ENCODE data around the gene FOLR3. TPM values are rescaled to one million over a fixed set of nuclear protein-coding genes. Genes with fewer than 3 reads are reported as not detected.
"Not testable (repeated sequence)": the region's sequence is repeated elsewhere in the genome, so short reads cannot be mapped to it uniquely, and the experiment has no call there.

Gene FOLR3
- total and polyA plus RNA-seq, 2 experiments from 2014 or later, result not detected

DNA sequence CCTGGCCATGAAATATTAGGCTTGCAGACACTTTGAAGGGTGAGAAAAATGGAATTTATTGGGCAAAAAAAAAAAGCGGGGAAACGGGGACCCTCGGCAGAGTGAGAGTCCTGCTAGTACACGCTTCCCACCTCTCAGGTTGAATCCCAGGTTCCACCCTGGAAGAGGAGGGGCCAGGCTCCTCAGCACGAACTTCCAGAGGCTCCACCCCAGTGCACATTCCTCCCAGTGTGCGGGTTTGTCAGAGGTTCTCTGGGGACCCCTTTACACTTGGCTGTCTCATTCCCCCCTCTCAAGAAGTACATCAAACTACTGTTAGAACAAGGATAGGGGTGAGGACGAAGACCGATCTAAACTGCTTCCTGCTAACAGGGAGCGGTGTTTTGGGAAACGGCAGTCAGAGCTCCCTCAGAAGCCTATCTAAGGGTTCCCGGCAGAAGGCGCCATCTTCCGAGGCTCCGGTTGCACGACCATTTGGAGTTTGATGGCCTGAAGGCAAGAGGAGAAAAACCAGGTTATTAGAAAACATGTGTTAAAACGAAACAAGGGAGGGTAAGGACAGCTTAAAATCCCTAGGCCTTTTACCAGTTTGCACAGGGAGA lies 27.5 kb downstream of the FOLR3 start:
- Histone ChIP-seq H3K9me2 (ENCODE audit: insufficient read depth) (no peaks in the 10 kb centered on the region), H3K4me3 (no peak overlapping the region), H3K4me2 (no peak overlapping the region), H2AFZ (peak overlapping the region; percentile 91; the same call in 1 of the 2 replicates), H3K79me2 (replicated peaks; ENCODE audit: insufficient read depth) (no peaks in the 10 kb centered on the region), H3K4me1 (ENCODE audit: insufficient read depth) (no peaks in the 10 kb centered on the region), H4K20me1 (replicated peaks; ENCODE audit: insufficient read depth) (no peaks in the 10 kb centered on the region), H3F3A (replicated peaks; ENCODE audit: low read depth) (no peaks in the 10 kb centered on the region), H3K27me3 (ENCODE audit: insufficient read depth) (no peaks in the 10 kb centered on the region), H3K27ac (ENCODE audit: low read depth) (no peak overlapping the region), H3K36me3 (ENCODE audit: insufficient read depth) (no peaks in the 10 kb centered on the region)
- ATAC-seq (peak; percentile 50), DNase-seq (ENCODE audit: low spot score) (peak; percentile 17)
- H3K4me3 Mint-ChIP-seq, result no peak overlapping the region
- no peak for TF ChIP-seq CREB1 (CRISPR knock-in tag; IDR thresholded peaks at IDR 0.05; ENCODE audit: low read depth)
- no peak for TF ChIP-seq ZNF331 (CRISPR knock-in tag; IDR thresholded peaks at IDR 0.05; ENCODE audit: low read depth)
- TF ChIP-seq EZH2phosphoT487 (IDR thresholded peaks at IDR 0.05; ENCODE audit: unreplicated experiment), result no peak
- TF ChIP-seq STAT1 (IDR thresholded peaks at IDR 0.05; ENCODE audit: unreplicated experiment), result no peak
- TF ChIP-seq EZH2 (IDR thresholded peaks at IDR 0.05; ENCODE audit: low read depth, unreplicated experiment), result no peak
- peaks cover 8% of the 10 kb centered on the region for H3K36me3 Mint-ChIP-seq (ENCODE audit: low read depth)
- H3K4me1 Mint-ChIP-seq, result no peaks in the 10 kb centered on the region
- peaks cover 21% of the 10 kb centered on the region for H3K9me3 Mint-ChIP-seq
- peaks cover 2% of the 10 kb centered on the region for H3K27me3 Mint-ChIP-seq (ENCODE audit: insufficient read depth, low read depth, poor library complexity)
- H3K27ac Mint-ChIP-seq, result no peak overlapping the region

- H3K27ac ChIP-seq (ENCODE audit: low read depth); H2AFZ ChIP-seq; DNase-seq (ENCODE audit: low spot score); H3K27ac Mint-ChIP-seq; H3K4me3 ChIP-seq; H3F3A ChIP-seq (replicated peaks; ENCODE audit: low read depth); H3K27me3 ChIP-seq (ENCODE audit: insufficient read depth); H3K4me1 ChIP-seq (ENCODE audit: insufficient read depth); H3K4me2 ChIP-seq; H3K9me2 ChIP-seq (ENCODE audit: insufficient read depth); H3K79me2 ChIP-seq (replicated peaks; ENCODE audit: insufficient read depth); H4K20me1 ChIP-seq (replicated peaks; ENCODE audit: insufficient read depth); H3K4me3 Mint-ChIP-seq; H3K4me1 Mint-ChIP-seq; H3K36me3 Mint-ChIP-seq (ENCODE audit: low read depth); ATAC-seq; H3K27me3 Mint-ChIP-seq (ENCODE audit: insufficient read depth, low read depth, poor library complexity); H3K36me3 ChIP-seq (ENCODE audit: insufficient read depth): not testable (repeated sequence)
- peaks cover 21% of the 10 kb centered on the region for H3K9me3 Mint-ChIP-seq
Observed at GRCh38 chr11:72164187-72164586, 28.7 kb downstream of the FOLR3 start.

DNA sequence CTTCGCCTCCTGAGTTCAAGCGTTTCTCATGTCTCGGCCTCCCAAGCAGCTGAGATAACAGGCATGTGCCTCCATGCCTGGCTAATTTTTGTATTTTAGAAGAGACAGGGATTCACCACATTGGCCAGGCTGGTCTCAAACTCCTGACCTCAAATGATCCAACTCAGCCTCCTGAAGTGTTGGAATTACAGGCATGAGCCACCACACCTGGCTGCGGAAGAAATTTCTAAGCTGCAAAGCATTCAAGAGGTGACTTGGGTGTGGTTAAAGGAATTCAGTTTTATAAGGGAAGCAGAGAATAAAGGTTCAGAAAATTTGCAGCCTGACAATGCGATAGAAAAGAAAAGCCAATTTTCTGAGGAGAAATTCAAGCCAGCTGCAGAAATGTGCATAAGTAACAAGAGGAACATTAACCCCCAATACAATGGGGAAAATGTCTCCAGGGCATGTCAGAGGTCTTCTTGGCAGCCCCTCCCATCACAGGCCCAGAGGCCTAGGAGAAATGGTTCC lies 33.6 kb downstream of the FOLR3 start:
- not testable (repeated sequence) for H3K4me3 Mint-ChIP-seq, H3K4me1 Mint-ChIP-seq, ATAC-seq

GRCh38 chr11:72169754-72170153 lies 34.2 kb downstream of the FOLR3 start:
- H3K4me1 ChIP-seq (ENCODE audit: insufficient read depth); H3K27ac Mint-ChIP-seq; H2AFZ ChIP-seq; H3K27me3 ChIP-seq (ENCODE audit: insufficient read depth); H3F3A ChIP-seq (replicated peaks; ENCODE audit: low read depth); H3K4me3 Mint-ChIP-seq; H3K36me3 Mint-ChIP-seq (ENCODE audit: low read depth); DNase-seq (ENCODE audit: low spot score); H3K27me3 Mint-ChIP-seq (ENCODE audit: insufficient read depth, low read depth, poor library complexity); H3K9me2 ChIP-seq (ENCODE audit: insufficient read depth); H3K4me1 Mint-ChIP-seq; H3K4me2 ChIP-seq; H3K79me2 ChIP-seq (replicated peaks; ENCODE audit: insufficient read depth); H4K20me1 ChIP-seq (replicated peaks; ENCODE audit: insufficient read depth); H3K36me3 ChIP-seq (ENCODE audit: insufficient read depth); H3K4me3 ChIP-seq; ATAC-seq; H3K27ac ChIP-seq (ENCODE audit: low read depth): not testable (repeated sequence)
- peaks cover 13% of the 10 kb centered on the region for H3K9me3 Mint-ChIP-seq

More for the DNA sequence above, 33.6 kb downstream of the FOLR3 start:
- not testable (repeated sequence) for H3K36me3 Mint-ChIP-seq (ENCODE audit: low read depth); H3K27ac Mint-ChIP-seq; H3F3A ChIP-seq (replicated peaks; ENCODE audit: low read depth); H2AFZ ChIP-seq; H3K36me3 ChIP-seq (ENCODE audit: insufficient read depth); DNase-seq (ENCODE audit: low spot score); H3K27me3 ChIP-seq (ENCODE audit: insufficient read depth); H3K79me2 ChIP-seq (replicated peaks; ENCODE audit: insufficient read depth); H3K4me1 ChIP-seq (ENCODE audit: insufficient read depth); H3K9me2 ChIP-seq (ENCODE audit: insufficient read depth); H3K27ac ChIP-seq (ENCODE audit: low read depth); H3K4me3 ChIP-seq; H3K4me2 ChIP-seq; H3K27me3 Mint-ChIP-seq (ENCODE audit: insufficient read depth, low read depth, poor library complexity); H4K20me1 ChIP-seq (replicated peaks; ENCODE audit: insufficient read depth)
- peaks cover 13% of the 10 kb centered on the region for H3K9me3 Mint-ChIP-seq

- H2AFZ ChIP-seq; H3K4me1 Mint-ChIP-seq; H4K20me1 ChIP-seq (replicated peaks; ENCODE audit: insufficient read depth); H3K9me3 Mint-ChIP-seq; ATAC-seq; DNase-seq (ENCODE audit: low spot score); H3K27ac Mint-ChIP-seq; H3K36me3 ChIP-seq (ENCODE audit: insufficient read depth); H3K4me1 ChIP-seq (ENCODE audit: insufficient read depth); H3K4me2 ChIP-seq; H3K4me3 Mint-ChIP-seq; H3K27me3 Mint-ChIP-seq (ENCODE audit: insufficient read depth, low read depth, poor library complexity); H3K36me3 Mint-ChIP-seq (ENCODE audit: low read depth); H3K27me3 ChIP-seq (ENCODE audit: insufficient read depth); H3F3A ChIP-seq (replicated peaks; ENCODE audit: low read depth); H3K4me3 ChIP-seq; H3K9me2 ChIP-seq (ENCODE audit: insufficient read depth); H3K27ac ChIP-seq (ENCODE audit: low read depth); H3K79me2 ChIP-seq (replicated peaks; ENCODE audit: insufficient read depth): not testable (repeated sequence)
Observed at GRCh38 chr11:72172043-72172442, 36.5 kb downstream of the FOLR3 start.

Measured in GM23338 (cell line).